Measurements from ENCODE around the gene MMADHC. TPM values are rescaled to one million over a fixed set of nuclear protein-coding genes. Genes with fewer than 3 reads are reported as not detected.

Gene MMADHC
- total RNA-seq, 1 experiment from 2014 or later: 149 TPM

- Histone ChIP-seq H3K9me3 (ENCODE audit: control insufficient read depth, low read depth, low read length) (no peaks in the 10 kb centered on the region), H3K23me2 (ENCODE audit: insufficient read length, low read depth, low read length, poor library complexity, severe bottlenecking) (no peaks in the 10 kb centered on the region), H3K18ac (ENCODE audit: insufficient read length, low read depth, low read length) (no peak overlapping the region), H3K14ac (ENCODE audit: insufficient read depth, low read length) (no peak overlapping the region), H2BK5ac (ENCODE audit: insufficient read length, low read length) (no peak overlapping the region), H2AFZ (ENCODE audit: low read length) (no peak overlapping the region), H4K8ac (replicated peaks; ENCODE audit: insufficient read length, low read depth, low read length) (no peak overlapping the region), H4K20me1 (ENCODE audit: control insufficient read depth, insufficient read depth, insufficient read length) (no peaks in the 10 kb centered on the region), H3K27ac (ENCODE audit: insufficient read length, low read depth, low read length) (no peak overlapping the region), H2BK12ac (ENCODE audit: insufficient read length, low read depth, low read length) (no peak overlapping the region), H4K5ac (ENCODE audit: insufficient read length, low read depth, low read length) (no peak overlapping the region), H3K79me2 (ENCODE audit: insufficient read depth, low read length) (no peaks in the 10 kb centered on the region), H2AK5ac (ENCODE audit: insufficient read length, low read length) (no peak overlapping the region), H3K27me3 (ENCODE audit: insufficient read depth, low read length) (no peaks in the 10 kb centered on the region), H3K4me2 (ENCODE audit: insufficient read depth, insufficient read length, low read length) (no peak overlapping the region), H2BK120ac (ENCODE audit: low read depth, low read length, poor library complexity, severe bottlenecking) (no peak overlapping the region), H3K79me1 (ENCODE audit: insufficient read depth, low read depth, low read length, poor library complexity, severe bottlenecking) (no peaks in the 10 kb centered on the region), H3K4me1 (ENCODE audit: insufficient read depth, low read length) (no peaks in the 10 kb centered on the region), H3K23ac (ENCODE audit: insufficient read length, low read depth, low read length) (no peak overlapping the region), H4K91ac (ENCODE audit: insufficient read length, low read depth, low read length) (no peak overlapping the region), H2BK20ac (ENCODE audit: low read depth, low read length, poor library complexity, severe bottlenecking) (no peak overlapping the region), H2BK15ac (ENCODE audit: low read depth, low read length) (no peak overlapping the region), H3K9ac (ENCODE audit: extremely low read depth, insufficient read length, low read length) (no peak overlapping the region), H3K4ac (ENCODE audit: low read depth, low read length) (no peak overlapping the region), H3K56ac (ENCODE audit: insufficient read length, low read depth, low read length) (no peak overlapping the region), H3T11ph (ENCODE audit: low read length) (no peak overlapping the region)
- Mint-ChIP-seq H3K9me3 (peaks cover 11 to 16% of the 10 kb centered on the region in 2 experiments), H3K27ac (no peak overlapping the region), H3K4me3 (no peak overlapping the region), H3K36me3 (ENCODE audit: insufficient read depth in 1 of 3, low read depth in 3 of 3) (peaks cover 4 to 19% (median 4%) of the 10 kb centered on the region in 3 experiments; a peak in 6 of 7 replicates), H3K27me3 (ENCODE audit: low read depth) (no peaks in the 10 kb centered on the region), H3K4me1 (no peaks in the 10 kb centered on the region)
- no peak for DNase-seq
- WGBS (ENCODE audit: extremely low coverage, insufficient read length, low lambda C conversion rate): no CpG with 5 or more reads among the region's 2 CpGs
- no peak for TF ChIP-seq CTCF (conservative IDR thresholded peaks at IDR 0.05)
Observed at GRCh38 chr2:149552830-149553229, 34.7 kb downstream of the MMADHC start.

All from H9 (cell line).